DOHH2 (cell line): Measurements from ENCODE around the gene NFE2L2.

Experiments used
- EZH2phosphoT487 ChIP-seq: fragments of 200-600 bp; sonication (generic); IDR thresholded peaks from 2 replicates; pipeline ENCODE4 v1.6.1; 2017; ENCODE audit warnings: borderline replicate concordance, mild to moderate bottlenecking, antibody characterized with exemption, low read length, moderate library complexity, mixed read lengths
- TF ChIP-seq, protein P1 (sequence below): fragments of 200-600 bp; sonication (generic); IDR thresholded peaks from one replicate; pipeline ENCODE4 v1.5.1; 2014; ENCODE audit warnings: antibody characterized with exemption, mild to moderate bottlenecking, low read depth, low read length; ENCODE audit not compliant: poor library complexity, severe bottlenecking

DNA sequence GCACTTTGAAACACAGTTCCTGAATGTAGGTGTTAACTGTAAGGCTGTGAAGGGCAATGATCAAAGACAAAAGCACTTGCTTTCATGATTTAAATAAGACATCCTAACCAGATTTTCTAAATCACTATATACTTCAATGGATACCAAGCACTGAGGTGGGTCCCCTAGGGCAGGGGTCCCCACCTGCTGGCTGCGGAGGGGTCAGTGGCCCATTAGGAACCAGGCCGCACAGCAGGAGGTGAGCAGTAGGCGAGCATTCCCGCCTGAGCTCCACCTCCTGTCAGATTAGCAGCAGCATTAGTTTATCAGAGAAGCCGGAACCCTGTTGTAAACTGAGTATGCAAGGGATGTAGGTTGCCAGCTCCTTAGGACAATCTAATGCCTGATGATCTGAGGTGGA lies 7.1 kb downstream of the NFE2L2 start:
- no peak for TF ChIP-seq EZH2phosphoT487
- TF ChIP-seq, protein P1, sequence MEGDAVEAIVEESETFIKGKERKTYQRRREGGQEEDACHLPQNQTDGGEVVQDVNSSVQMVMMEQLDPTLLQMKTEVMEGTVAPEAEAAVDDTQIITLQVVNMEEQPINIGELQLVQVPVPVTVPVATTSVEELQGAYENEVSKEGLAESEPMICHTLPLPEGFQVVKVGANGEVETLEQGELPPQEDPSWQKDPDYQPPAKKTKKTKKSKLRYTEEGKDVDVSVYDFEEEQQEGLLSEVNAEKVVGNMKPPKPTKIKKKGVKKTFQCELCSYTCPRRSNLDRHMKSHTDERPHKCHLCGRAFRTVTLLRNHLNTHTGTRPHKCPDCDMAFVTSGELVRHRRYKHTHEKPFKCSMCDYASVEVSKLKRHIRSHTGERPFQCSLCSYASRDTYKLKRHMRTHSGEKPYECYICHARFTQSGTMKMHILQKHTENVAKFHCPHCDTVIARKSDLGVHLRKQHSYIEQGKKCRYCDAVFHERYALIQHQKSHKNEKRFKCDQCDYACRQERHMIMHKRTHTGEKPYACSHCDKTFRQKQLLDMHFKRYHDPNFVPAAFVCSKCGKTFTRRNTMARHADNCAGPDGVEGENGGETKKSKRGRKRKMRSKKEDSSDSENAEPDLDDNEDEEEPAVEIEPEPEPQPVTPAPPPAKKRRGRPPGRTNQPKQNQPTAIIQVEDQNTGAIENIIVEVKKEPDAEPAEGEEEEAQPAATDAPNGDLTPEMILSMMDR, result no peak
